Stimulated activated CD4-positive, alpha-beta T cell treated with anti-CD3 and anti-CD28 coated beads, TNF-alpha, amount 100 ng/mL, for 24 hours (primary cell): ENCODE data around the gene CACNB4.
"Not testable (repeated sequence)": the region's sequence is repeated elsewhere in the genome, so short reads cannot be mapped to it uniquely, and the experiment has no call there.

Experiments used
- DNase-seq, 3 experiments: peaks; one replicate each; pipeline ENCODE4 v3.0.0-alpha.2; 2020; ENCODE audit warnings: low read depth in 3 of 3

The CACNB4 gene

GRCh38 chr2:152019732-152020131, 79.1 kb downstream of the CACNB4 start:
- no peak for DNase-seq

DNA sequence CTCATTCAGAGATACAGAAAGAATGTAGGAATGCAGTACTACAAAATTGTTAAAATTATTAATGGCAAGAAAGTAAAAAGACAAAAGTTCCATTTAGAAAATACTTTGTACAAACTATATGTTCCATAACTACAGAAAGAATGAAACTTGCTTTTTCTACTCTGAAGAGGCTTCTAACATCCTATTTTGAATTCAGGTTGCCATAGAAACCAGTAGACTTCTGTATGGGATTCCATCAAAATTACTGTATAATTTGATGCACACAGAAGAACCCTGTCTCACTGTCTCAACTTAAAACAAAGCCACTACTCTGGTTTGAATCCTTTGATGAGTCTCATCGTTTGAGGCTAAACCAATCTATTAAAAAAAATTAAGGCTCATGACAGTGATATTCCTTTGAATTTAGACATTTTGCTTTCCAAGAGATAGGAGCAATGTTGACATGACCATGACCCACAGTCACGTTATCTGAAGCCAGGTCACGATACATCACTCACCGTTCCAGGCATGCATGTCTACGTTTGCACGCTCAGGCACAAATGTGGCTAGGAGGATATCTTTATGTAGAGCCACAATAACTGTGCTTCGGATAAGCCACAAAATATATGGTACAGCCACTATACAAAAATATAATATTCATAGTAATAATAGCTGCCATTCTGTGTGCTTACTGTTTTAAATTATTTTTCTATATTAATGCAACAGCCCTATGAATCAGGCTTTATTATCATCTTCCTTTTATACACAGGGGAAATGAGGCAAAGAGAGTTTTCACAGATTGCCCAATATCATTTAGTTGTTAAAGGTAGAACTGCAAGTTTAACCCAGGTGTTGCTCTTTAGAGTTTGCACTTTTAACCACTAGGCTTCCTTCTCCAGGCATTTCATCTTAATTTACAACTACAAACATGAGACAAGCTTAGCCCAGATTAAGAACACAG, 82.4 kb downstream of the CACNB4 start:
- DNase-seq: no peak

DNA sequence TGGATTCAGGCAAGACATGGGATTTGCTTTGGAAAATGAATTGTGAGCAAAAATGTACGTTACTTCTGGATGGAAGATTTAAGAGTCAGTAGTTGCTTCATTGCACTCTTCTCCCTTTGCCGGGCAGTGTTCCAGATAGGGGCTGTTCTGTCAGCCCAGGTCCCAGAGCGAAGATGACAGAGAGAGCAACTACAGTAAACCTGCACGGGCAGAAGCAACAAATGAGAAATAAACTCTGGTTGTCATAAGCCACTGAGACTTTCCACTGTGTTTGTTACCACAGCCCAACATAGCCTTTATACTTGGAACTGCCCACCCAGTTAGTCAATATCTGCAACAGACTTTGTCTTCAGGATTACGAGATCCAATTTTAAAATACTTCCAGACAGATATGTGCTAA, 83.3 kb downstream of the CACNB4 start:
- no peak for DNase-seq

- DNase-seq: no peak
Measured at GRCh38 chr2:152012697-152013096, 86.1 kb downstream of the CACNB4 start.

GRCh38 chr2:152011724-152012123, 87.1 kb downstream of the CACNB4 start:
- DNase-seq: no peak

GRCh38 chr2:152005607-152006006, 93.2 kb downstream of the CACNB4 start:
- DNase-seq: no peak

GRCh38 chr2:152003283-152003682, 95.6 kb downstream of the CACNB4 start:
- DNase-seq: not testable (repeated sequence)

GRCh38 chr2:151999053-151999452, 99.8 kb downstream of the CACNB4 start:
- peak in 2 of 3 experiments; percentile 13 to 37 for DNase-seq

DNA sequence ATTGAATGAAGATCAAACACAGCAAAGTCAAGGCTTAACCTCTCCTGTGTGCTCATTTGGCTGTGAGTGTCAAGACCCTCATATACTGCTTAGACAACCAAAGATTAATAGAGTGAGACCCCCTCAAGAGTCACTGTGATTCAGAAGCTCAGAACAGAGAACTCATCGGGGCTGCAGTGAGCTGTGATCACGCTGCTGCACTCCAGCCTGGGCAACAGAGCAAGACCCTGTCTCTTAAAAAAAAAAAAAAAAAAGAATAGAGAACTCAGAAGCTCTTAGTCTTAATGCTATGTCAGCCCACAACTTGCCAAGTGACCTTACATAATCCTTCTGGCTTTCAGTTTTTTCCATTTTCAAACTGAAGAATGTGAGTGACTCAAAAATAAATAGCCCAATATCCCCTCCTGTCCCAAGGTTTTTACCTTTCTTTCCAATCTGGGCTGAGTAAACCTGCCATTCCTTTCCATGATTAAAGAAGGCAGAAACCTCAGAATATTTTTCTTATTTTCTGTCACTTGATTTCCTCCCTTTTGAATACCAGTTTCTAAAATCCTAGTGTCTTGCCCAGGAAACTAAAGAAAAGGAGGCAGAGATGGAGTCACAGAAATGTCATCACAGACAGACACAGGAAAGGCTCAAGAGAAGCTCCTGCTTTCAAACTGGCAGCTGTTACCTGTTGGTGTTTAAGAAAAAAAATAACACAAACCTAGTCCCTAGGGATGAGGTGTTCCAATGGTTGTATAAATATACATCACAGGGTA, 102.4 kb downstream of the CACNB4 start:
- no peak for DNase-seq

- no peak for DNase-seq
Measured at GRCh38 chr2:151995161-151995557, 103.7 kb downstream of the CACNB4 start.

DNA sequence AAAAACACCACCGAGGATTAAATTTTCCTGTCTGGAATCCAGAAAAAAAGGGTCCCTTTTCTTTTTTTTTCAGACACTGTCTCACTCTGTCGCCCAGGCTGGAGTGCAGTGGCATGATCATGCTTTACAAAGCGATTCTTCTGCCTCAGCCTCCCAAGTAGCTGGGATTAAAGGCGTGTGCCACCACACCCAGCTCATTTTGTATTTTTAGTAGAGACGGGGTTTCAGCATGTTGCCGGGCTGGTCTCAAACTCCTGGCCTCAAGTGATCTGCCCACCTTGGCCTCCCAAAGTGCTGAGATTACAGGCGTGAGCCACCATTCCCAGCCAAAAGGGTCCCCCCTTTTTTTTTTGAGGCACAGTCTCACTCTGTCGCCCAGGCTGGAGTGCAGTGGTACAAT, 104.7 kb downstream of the CACNB4 start:
- not testable (repeated sequence) for DNase-seq

DNA sequence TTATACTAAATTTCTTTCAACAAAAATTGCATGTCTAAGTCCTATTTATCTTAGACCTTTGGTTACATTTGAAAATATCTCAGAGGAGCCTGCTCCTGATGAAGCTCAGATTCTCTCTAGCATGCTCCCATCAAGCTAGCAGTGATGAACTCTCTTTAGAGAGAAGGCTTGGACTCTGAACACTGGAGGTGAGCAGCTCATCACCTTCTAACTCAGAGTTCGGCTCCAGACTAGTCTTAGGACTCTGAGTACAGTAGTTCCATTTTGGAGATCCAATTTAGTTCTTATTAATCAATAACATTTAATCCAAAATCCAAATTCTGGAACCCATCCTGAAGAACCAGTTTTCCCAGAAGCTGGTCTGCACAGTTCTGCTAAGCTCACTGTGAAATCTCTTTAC, 107.8 kb downstream of the CACNB4 start:
- DNase-seq: no peak

GRCh38 chr2:151989378-151989777, 109.5 kb downstream of the CACNB4 start:
- no peak for DNase-seq

DNA sequence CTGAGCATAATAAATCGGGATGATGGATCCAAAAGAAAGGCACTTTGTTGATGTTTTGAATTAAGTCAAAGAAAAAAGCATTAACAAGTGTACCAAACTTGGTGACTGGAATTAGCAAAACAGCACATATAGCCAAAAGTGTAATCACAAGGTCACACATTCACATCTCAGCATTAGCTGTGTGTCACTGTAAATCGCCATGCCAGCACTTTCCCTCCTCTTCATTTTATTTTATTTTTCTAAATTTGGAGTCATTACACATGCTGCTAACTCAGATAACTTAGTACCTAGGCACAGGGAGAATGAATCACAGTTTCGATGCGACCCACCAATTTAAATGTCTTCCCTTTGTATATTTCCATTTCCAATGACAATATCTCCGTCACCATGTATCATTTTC, 111.4 kb downstream of the CACNB4 start:
- no peak for DNase-seq

- no peak for DNase-seq
Measured at GRCh38 chr2:151984424-151985083, 114.3 kb downstream of the CACNB4 start.

DNA sequence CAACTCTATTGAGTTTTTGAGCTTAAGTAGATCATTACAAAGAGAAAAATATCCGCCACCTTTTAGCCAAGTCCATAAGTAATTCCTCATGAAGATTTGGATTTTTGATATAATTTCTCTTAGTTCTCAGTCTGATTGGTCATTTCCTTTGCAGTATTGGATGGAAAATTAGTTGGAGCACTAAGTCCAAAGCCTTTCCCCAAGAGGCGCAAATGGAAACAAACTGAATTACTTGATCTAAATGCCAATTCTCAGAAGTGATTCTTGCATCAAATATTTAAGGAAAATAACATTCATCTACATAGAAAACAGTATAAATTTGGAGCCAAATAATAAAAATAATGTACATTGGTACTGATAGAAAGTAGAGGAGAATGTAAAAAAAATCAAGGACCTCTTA, 115.6 kb downstream of the CACNB4 start:
- DNase-seq: no peak

- no peak for DNase-seq
Measured at GRCh38 chr2:151981886-151982285, 117.0 kb downstream of the CACNB4 start.

DNA sequence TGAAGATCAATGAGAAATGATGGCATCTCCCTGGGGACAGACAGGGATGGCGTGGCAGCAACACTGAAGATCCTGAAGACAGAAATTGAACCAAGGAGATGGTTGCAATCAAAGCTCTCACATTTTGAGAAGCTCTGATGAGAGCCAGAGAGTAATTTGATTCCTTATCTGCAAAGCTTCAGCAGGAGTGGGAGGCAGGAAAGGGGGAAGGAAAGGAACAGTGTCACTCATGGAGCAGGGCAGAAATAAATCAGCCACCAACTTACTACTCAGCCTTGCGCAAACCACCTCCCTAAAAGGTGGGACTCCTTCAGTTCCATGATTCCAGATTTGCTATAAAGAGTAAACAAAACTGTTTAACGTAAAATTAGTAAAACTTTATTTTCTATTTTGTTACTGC, 119.2 kb downstream of the CACNB4 start:
- no peak for DNase-seq

- no peak for DNase-seq
Measured at GRCh38 chr2:151978709-151979108, 120.1 kb downstream of the CACNB4 start.

GRCh38 chr2:151977631-151978030, 121.2 kb downstream of the CACNB4 start:
- DNase-seq: no peak

GRCh38 chr2:151976945-151977353, 121.9 kb downstream of the CACNB4 start:
- DNase-seq: no peak
